Immature natural killer cell (primary cell): ENCODE data around the gene ZNF423. TPM values are rescaled to one million over a fixed set of nuclear protein-coding genes. Genes with fewer than 3 reads are reported as not detected.
A peak's percentile ranks its signal among the peaks of the same experiment; 100 is the strongest.

ENCODE experiments used
- DNase-seq, 3 donors: peaks; one replicate each; pipeline ENCODE4 v3.0.0; 2022; ENCODE audit warnings: mixed read lengths in 1 of 3
- H3K27ac Mint-ChIP-seq, 6 donors: one replicate each; pipeline ENCODE4 v1.8.0; 2020; ENCODE audit warnings: mixed read lengths in 6 of 6, mild to moderate bottlenecking in 5 of 6, inconsistent platforms in 4 of 6, moderate library complexity in 3 of 6
- H3K27me3 Mint-ChIP-seq, 3 donors: one replicate each; pipeline ENCODE4 v1.8.0; 2020 to 2021; ENCODE audit warnings: low read depth in 3 of 3, mild to moderate bottlenecking in 3 of 3, mixed read lengths in 3 of 3, moderate library complexity in 3 of 3, inconsistent platforms in 1 of 3
- H3K36me3 Mint-ChIP-seq, 3 donors: one replicate each; pipeline ENCODE4 v1.8.0; 2020; ENCODE audit warnings: mixed read lengths in 3 of 3, inconsistent platforms in 2 of 3, mild to moderate bottlenecking in 2 of 3
- H3K4me1 Mint-ChIP-seq, 2 donors: one replicate each; pipeline ENCODE4 v1.8.0; 2020; ENCODE audit warnings: inconsistent platforms in 2 of 2, mild to moderate bottlenecking in 2 of 2, mixed read lengths in 2 of 2, moderate library complexity in 1 of 2
- H3K4me3 Mint-ChIP-seq, 5 donors: one replicate each; pipeline ENCODE4 v1.8.0; 2020; ENCODE audit warnings: mild to moderate bottlenecking in 5 of 5, mixed read lengths in 5 of 5, inconsistent platforms in 3 of 5, moderate library complexity in 3 of 5
- H3K9me3 Mint-ChIP-seq, 6 donors: one replicate each; pipeline ENCODE4 v1.8.0; 2020; ENCODE audit warnings: mild to moderate bottlenecking in 6 of 6, mixed read lengths in 6 of 6, inconsistent platforms in 4 of 6, moderate library complexity in 3 of 6
- polyA plus RNA-seq, 3 donors: library from polyadenylated mRNA; unstranded; fragments of 300-500 nt; fragmentation: Illumina TruSeq; gene quantifications; one replicate each; pipeline ENCODE4 v1.2.3, GENCODE V29; 2021

Gene ZNF423
- polyA plus RNA-seq, 3 donors from 2014 or later, result not detected

DNA sequence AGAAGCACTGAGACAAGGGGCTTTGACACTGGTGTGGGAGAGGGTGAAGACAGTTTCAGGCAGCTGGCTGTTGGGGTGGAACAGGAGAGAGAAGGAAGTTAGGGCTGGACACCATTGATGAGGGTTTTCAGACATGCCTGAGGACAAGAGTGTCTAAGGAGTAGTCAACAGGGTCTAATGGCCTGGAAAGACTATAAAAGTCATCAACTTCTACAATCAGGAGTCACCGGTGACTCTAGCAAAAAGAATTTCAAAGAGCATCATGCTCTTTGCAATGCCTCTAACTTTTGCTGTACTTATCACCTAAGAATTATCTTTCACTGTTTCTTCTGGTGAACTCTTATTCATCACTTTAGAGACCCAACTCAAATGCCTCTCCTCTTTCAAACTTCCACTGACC, 268.4 kb downstream of the ZNF423 start:
- Mint-ChIP-seq H3K36me3 (no peaks in the 10 kb centered on the region), H3K27me3 (peaks cover 0 to 2% (median 0%) of the 10 kb centered on the region in 3 donors), H3K4me1 (no peaks in the 10 kb centered on the region), H3K4me3 (no peak overlapping the region), H3K27ac (no peak overlapping the region), H3K9me3 (no peaks in the 10 kb centered on the region)
- DNase-seq, result no peak

DNA sequence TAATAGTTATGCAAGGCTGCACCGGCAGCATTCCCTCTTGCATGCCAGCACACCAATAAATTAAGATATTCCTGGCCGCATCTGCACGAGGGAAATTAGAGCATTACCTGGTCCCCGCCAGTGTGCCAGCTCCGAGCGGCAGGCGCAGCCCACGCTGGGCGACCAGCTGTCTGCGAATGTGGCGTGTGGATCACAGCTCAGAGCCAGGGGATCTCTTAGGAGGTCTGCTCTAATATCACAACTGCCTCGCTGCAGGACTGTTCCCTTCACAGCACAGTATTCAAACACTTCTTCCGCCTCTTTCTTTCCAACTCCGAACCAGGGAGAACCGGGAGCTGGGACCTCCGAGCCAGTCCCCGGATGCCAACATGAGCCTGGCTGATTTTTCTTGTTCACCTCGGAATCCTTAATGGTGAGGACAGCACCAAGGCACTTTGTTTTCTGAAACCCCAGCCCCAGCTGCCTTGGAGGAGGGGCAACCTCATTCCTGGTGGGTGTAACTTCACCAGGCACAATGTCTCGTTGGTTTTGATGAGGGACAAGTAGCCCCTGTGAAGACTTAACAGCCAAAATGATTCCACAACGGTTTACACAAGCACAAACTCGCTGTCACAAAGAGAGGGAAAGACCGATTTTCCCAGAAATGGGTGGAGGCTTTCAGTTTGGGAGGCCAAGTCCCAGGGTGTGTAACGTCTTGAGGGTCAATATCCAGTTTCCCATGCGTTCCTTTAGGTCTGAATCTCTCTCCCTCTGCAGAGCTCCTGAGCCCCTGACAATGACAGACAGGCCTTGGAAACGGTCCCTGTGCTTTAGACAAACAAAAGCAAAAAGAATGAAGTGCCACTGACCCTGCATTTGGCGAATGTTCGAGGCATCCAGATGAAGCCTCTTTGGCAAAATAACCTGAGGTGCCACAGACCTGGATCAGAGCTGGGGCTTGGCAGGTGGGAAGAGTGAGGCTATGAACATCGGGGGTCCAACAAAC, 269.2 kb downstream of the ZNF423 start:
- no peaks in the 10 kb centered on the region for H3K9me3 Mint-ChIP-seq
- H3K27me3 Mint-ChIP-seq, result peaks cover 0 to 2% (median 0%) of the 10 kb centered on the region in 3 donors
- no peaks in the 10 kb centered on the region for H3K4me1 Mint-ChIP-seq
- no peak overlapping the region for H3K27ac Mint-ChIP-seq
- H3K36me3 Mint-ChIP-seq, result no peaks in the 10 kb centered on the region
- DNase-seq, result no peak
- no peak overlapping the region for H3K4me3 Mint-ChIP-seq

DNA sequence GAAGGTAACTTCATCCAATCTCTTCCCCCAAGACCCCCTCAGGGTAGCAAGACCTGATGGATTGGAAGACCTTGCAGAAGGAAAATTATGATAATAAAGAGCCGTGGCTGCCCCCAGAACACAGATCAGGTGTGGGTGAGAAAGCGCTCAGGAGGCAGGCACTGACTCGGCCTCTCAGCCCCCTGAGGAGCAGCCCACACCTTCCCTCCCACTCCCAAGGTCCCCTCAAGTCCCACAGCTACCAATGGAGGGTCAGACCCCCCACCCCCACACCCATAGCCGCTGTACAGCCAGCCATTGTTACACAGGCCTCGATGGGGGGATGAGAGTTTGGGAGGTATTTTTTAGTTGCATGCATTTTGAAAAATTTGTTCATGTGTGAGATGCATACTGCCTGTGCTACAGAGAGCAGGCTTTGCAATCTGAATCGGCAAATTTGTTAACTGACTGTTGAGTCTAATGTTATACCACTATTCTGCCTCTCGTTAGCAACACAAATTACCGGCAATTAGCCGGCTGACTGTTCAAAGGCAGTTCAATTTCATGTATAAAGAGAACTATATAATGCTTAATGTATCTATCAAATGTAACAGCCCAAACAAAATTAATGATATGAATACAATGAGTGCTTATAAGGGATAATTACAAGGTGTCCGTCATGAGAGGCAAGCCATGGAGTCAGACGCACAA, 270.6 kb downstream of the ZNF423 start:
- no peak for DNase-seq
- Mint-ChIP-seq H3K36me3 (no peaks in the 10 kb centered on the region), H3K4me3 (no peak overlapping the region), H3K9me3 (no peaks in the 10 kb centered on the region), H3K27ac (no peak overlapping the region), H3K4me1 (no peaks in the 10 kb centered on the region), H3K27me3 (peaks cover 0 to 2% (median 0%) of the 10 kb centered on the region in 3 donors)

DNA sequence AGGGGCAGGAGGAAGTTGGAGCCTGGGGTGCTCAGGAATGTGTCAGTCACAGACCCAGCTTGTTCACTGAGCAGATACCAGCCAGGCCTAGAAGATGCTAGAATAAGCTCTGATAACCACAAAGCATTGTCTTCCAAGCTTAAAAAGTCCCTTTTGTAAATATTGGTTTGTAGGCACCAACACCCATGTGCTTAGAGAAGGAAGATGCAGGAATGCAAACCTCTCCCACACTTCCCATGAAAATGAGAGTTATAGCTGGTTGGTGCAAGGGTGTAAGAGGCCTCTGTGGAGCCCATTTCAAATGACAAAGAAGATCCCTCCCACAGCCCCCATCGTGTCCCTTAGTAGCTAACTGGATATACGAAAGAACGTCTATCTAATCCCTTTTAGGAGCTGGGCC, 272.0 kb downstream of the ZNF423 start:
- Mint-ChIP-seq H3K27me3 (peaks cover 0 to 4% (median 0%) of the 10 kb centered on the region in 3 donors), H3K9me3 (no peaks in the 10 kb centered on the region), H3K27ac (no peak overlapping the region), H3K4me3 (no peak overlapping the region), H3K4me1 (no peaks in the 10 kb centered on the region), H3K36me3 (no peaks in the 10 kb centered on the region)
- no peak for DNase-seq

DNA sequence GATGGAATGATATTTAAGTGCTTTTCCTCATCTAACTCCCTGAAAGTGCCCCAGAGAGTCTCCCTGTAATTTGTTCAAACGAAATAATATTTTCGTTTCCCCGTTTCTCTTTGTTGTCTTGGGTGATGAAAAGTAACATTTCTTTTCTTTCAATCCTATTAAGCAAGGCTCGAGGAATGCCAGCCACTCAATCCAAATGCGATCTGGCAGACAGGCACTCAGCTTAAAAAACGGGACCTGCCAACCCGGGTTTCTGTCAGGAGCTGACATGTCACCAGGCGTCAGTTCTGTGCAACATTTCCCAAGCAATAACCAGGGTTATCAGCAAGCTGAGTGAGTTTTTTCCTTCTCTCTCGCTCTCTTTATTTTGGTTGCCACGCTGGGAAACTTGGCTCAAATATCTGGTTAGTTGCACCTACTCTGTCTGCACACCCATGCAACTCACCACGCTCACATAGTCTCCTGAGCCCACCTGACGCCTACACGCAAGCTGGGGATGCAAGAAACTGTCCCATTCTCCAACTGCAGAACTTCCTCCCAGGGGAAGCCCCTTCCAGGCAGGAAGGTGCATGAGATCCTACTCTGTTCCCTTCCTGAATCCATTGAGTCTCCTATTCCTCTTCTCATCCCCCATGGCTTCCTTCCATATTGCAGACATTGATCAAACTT, 274.1 kb downstream of the ZNF423 start:
- Mint-ChIP-seq H3K4me3 (no peak overlapping the region), H3K27me3 (peaks cover 0 to 2% (median 0%) of the 10 kb centered on the region in 3 donors), H3K36me3 (no peaks in the 10 kb centered on the region), H3K4me1 (no peaks in the 10 kb centered on the region), H3K27ac (no peak overlapping the region), H3K9me3 (no peaks in the 10 kb centered on the region)
- DNase-seq, result no peak

DNA sequence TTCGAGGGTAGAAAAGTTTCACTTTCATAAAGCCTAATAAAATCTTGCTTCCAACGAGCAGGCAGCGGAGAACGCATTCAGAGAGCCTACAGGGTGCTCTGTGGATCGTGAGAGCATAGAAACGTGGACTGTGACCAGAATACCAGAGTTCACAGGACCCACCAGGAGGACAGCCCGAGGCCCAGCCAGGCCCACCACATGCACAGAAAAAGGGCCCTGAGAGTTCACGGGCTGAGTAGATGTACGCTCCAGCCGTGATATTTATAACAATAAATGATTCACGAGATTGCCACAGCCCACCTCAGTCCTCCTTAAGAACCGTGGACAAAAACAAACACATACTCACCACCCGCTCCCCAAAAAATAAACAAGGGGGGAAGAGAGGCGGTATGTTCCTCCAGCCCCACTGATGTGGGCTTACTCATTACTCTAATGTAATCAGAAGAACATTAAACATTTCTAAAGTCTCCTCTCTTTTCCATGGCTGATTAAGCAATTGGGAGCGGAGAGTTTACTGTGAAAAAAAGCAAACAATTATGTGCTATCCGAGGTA, 275.1 kb downstream of the ZNF423 start:
- peaks cover 0 to 2% (median 0%) of the 10 kb centered on the region in 3 donors for H3K27me3 Mint-ChIP-seq
- H3K9me3 Mint-ChIP-seq, result no peaks in the 10 kb centered on the region
- H3K27ac Mint-ChIP-seq, result no peak overlapping the region
- no peaks in the 10 kb centered on the region for H3K36me3 Mint-ChIP-seq
- peaks cover 0 to under 1% of the 10 kb centered on the region in 2 donors for H3K4me1 Mint-ChIP-seq
- no peak for DNase-seq
- no peak overlapping the region for H3K4me3 Mint-ChIP-seq

DNA sequence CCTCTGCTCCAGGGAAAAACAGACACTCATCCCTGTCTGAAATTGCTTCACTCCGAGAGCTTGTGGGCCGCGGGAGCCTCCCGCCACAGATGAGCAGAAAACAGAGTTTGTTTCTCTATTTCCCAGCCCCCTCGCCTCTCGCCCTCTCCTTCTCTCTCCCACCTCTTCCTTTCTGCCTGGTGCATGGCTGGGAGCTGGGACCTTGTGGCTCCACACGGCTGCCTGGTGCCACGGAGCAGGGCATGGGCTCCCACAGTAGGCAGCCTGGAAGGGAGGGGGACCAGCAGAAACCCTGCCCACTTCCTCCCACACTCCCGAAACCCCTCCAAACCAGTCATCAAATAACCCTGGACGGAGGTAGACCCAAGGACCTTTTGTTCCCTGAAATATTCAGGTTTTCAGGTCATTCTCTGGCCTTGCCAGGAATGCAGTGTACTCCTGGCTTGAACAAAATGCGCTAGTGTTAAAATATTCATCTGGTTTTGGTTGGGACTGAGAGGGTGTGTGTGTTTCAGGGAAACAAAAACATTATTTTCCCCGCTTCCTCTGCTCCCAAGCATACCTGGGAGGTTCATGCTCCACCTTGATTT, 277.4 kb downstream of the ZNF423 start:
- DNase-seq, result no peak
- Mint-ChIP-seq H3K4me1 (peaks cover 0 to 11% of the 10 kb centered on the region in 2 donors), H3K9me3 (peaks cover 0 to 2% (median 0%) of the 10 kb centered on the region in 6 donors), H3K27ac (no peak overlapping the region), H3K27me3 (peaks cover 0 to 4% (median 0%) of the 10 kb centered on the region in 3 donors), H3K36me3 (no peaks in the 10 kb centered on the region), H3K4me3 (no peak overlapping the region)

DNA sequence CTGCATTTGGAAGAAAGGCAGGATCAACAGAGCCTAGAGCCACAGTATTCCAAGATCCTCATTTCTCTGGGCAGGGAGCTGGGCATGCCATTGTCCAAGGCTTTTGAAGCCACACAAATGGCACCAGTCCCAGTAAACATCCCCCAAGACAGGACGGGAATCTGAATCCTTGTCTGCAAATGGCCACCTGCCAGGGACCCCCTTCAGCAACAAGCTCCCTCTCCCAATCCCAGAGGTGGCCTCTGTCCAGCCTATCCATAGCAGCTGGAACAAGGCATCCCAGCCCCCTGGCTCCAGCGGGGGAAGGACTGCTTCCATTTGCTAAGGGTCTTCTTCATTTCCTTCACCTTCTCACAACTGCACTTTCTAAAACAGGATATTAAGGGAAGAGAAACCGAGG, 277.9 kb downstream of the ZNF423 start:
- H3K4me1 Mint-ChIP-seq, result peaks cover 0 to 11% of the 10 kb centered on the region in 2 donors
- H3K4me3 Mint-ChIP-seq, result no peak overlapping the region
- no peak overlapping the region for H3K27ac Mint-ChIP-seq
- no peaks in the 10 kb centered on the region for H3K36me3 Mint-ChIP-seq
- no peak for DNase-seq
- peaks cover 0 to 4% (median 0%) of the 10 kb centered on the region in 3 donors for H3K27me3 Mint-ChIP-seq
- H3K9me3 Mint-ChIP-seq, result peaks cover 0 to 2% (median 0%) of the 10 kb centered on the region in 6 donors

DNA sequence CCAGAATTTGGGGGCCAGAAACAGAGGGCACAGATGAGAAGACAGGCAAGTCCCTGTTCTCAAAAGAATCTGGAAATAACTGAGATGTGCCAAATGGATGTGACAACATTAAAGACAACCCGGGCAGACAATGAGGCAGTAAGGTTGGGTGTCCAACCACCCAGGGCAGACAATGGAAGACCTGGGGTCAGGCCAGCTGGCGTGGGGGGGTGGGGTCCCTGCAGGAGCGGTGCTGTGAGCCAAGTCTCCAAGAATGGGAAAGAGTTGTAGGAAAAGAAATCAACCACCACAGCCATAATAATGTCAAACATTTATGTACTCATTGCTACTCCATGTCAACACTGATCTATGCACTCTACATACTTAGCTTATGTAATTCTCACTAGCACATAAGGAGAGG, 279.0 kb downstream of the ZNF423 start:
- Mint-ChIP-seq H3K36me3 (no peaks in the 10 kb centered on the region), H3K27ac (no peak overlapping the region), H3K9me3 (peaks cover 0 to 2% (median 0%) of the 10 kb centered on the region in 6 donors), H3K4me1 (peaks cover 0 to 11% of the 10 kb centered on the region in 2 donors), H3K27me3 (peaks cover 0 to 4% (median 0%) of the 10 kb centered on the region in 3 donors), H3K4me3 (no peak overlapping the region)
- DNase-seq, result no peak

DNA sequence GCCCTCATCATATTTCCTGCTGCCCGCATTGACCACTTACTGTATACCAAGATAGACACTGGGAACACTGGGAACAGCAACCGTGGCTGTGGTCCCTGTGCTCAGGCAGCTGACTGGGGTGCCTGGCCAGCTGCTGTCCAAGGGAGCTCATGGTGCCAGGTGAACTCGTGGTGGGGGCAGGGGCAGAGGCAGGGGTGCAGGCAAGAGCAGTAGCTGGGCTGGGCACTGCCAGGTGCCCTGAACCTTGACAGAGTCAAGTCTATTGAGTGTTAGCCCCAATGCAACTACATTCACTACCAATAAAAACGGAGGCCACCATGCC, 279.8 kb downstream of the ZNF423 start:
- Mint-ChIP-seq H3K36me3 (no peaks in the 10 kb centered on the region), H3K4me1 (peaks cover 0 to 11% of the 10 kb centered on the region in 2 donors), H3K27ac (no peak overlapping the region), H3K27me3 (peaks cover 0 to 4% (median 1%) of the 10 kb centered on the region in 3 donors), H3K4me3 (no peak overlapping the region), H3K9me3 (peaks cover 0 to 2% (median 0%) of the 10 kb centered on the region in 6 donors)
- no peak for DNase-seq

DNA sequence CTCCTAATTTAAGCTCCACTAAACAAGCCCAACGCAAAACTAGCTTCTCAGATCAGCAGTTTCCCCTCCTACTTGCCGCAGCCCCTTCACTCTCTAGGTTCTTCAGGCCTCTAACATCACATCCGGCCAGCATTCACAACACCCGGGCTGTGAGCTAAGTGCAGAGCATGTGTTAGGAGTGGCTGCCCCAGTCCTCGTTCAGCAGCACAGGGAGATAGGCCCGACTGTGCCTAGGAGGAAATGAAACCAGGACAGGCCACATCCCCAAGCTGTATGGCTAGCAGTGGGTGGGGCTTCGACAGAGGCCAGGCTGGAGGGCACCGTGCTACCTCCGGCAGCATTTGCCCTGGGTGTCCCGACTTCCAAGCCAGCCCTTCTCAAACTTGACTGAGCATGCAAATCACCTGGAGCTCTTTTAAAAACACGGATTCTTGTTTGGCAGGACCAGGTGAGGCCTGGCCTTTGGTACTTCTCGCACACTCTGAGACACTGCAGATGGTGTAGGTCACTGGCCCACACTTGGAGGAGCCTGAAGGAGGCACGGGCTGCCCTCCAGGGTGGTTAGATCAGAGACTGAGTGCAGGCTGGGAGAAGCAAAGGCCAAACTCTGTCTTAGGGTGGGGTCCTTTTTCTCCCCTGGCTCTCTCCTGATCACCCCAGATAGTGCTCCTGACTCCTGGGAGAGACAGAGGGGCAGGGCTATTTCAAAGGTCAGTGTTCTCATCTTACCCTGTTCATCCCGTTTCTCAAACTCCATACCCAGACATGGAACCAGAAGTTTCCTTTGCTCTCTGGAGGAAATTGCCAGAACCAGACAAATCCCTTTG, 280.4 kb downstream of the ZNF423 start:
- H3K27me3 Mint-ChIP-seq, result peaks cover 0 to 4% (median 1%) of the 10 kb centered on the region in 3 donors
- peaks cover 0 to 11% of the 10 kb centered on the region in 2 donors for H3K4me1 Mint-ChIP-seq
- H3K36me3 Mint-ChIP-seq, result no peaks in the 10 kb centered on the region

DNA sequence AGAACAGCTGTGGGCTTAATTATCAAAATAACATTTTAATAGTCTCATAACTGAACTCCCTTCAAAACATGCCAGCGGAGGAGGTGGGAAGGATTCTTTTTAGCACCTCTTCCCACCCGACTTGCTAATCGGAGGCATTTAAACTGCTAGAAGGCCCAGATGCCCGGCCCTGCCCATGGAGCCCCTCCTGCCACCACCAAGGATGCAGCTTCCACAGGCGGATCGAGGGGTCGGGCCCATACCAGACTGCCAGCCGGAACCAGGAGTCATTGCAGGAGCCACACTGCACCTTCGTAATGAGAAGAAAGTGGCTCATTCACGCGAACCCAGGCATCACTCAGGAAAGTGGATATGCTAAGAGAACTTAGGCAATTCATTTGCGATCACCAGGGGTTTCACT, 281.1 kb downstream of the ZNF423 start:
- no peak for DNase-seq
- Mint-ChIP-seq H3K9me3 (peaks cover 0 to 2% (median 0%) of the 10 kb centered on the region in 6 donors), H3K36me3 (no peaks in the 10 kb centered on the region), H3K4me1 (peaks cover 0 to 11% of the 10 kb centered on the region in 2 donors), H3K4me3 (no peak overlapping the region), H3K27ac (peak overlapping the region in 4 of 6 donors; percentile 13 to 79 (median 45)), H3K27me3 (peaks cover 0 to 2% (median 1%) of the 10 kb centered on the region in 3 donors)

More for the DNA sequence above, 280.4 kb downstream of the ZNF423 start:
- Mint-ChIP-seq H3K9me3 (peaks cover 0 to 2% (median 0%) of the 10 kb centered on the region in 6 donors), H3K27ac (peak overlapping the region in 4 of 6 donors; percentile 55 to 86 (median 80)), H3K4me3 (peak overlapping the region in 2 of 5 donors; percentile 42 to 66)
- DNase-seq, result peak; percentile 14 to 34 (median 26)
